Measurements from ENCODE around the gene WDR70.
"Not testable (repeated sequence)": the region's sequence is repeated elsewhere in the genome, so short reads cannot be mapped to it uniquely, and the experiment has no call there.

Gene WDR70

GRCh38 chr5:37379100-37379628 lies at the start of gene WDR70:
Gene WDR70, plus strand, starts transcription at chr5:37379318. Its CDS starts 50 bp downstream, at chr5:37379368.
- peak; percentile 74 for DNase-seq

- not testable (repeated sequence) for DNase-seq
These were observed 44.4 kb upstream of the WDR70 start for GRCh38 chr5:37334754-37335153.

DNA sequence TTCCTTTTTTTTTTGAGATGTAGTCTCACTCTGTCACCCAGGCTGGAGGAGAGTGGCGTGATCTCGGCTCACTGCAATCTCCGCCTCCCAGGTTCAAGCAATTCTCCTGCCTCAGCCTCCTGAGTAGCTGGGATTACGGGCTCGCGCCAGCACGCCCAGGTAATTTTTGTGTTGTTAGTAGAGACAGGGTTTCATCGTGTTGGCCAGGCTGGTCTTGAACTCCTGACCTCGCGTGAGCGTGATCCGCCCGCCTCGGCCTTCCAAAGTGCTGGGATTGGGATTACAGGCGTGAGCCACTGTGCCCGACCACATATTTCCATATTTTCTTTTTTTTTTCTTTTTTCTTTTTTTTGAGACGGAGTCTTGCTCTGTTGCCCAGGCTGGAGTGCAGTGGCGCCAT lies 36.4 kb upstream of the WDR70 start:
- DNase-seq, result not testable (repeated sequence)

DNA sequence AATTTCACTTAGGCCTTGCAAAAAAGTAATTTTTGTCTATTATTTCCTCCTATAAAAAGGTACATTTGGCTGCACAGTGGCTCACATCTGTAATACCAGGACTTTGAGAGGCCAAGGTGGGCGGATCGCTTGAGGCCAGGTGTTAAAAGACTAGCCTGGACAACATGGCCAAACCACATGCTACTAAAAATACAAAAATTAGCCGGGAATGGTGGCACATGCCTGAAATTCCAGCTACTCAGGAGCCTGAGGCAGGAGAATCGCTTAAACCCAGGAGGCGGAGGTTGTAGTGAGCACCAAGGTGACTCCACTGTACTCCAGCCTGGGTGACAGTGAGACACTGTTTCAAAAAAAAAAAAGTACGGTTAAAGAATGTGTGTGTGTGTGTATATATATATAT lies 24.0 kb upstream of the WDR70 start:
- no peak for DNase-seq

DNA sequence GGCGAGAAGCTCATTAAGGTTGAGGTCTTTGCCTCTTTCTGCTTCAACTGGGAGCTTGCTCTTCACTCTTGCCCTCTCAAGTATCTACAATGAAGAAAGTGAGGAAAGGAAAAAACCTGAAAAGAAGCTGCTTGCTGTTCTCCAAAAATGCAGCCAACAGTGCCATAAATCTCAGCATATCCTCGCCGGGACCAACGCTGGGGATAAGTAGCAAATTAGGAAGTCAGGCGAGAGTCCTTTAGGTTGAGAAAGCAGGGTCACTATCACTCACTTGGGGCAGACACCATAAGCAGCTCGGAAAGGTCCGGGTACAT lies 8.6 kb upstream of the WDR70 start:
- no peak for DNase-seq

DNA sequence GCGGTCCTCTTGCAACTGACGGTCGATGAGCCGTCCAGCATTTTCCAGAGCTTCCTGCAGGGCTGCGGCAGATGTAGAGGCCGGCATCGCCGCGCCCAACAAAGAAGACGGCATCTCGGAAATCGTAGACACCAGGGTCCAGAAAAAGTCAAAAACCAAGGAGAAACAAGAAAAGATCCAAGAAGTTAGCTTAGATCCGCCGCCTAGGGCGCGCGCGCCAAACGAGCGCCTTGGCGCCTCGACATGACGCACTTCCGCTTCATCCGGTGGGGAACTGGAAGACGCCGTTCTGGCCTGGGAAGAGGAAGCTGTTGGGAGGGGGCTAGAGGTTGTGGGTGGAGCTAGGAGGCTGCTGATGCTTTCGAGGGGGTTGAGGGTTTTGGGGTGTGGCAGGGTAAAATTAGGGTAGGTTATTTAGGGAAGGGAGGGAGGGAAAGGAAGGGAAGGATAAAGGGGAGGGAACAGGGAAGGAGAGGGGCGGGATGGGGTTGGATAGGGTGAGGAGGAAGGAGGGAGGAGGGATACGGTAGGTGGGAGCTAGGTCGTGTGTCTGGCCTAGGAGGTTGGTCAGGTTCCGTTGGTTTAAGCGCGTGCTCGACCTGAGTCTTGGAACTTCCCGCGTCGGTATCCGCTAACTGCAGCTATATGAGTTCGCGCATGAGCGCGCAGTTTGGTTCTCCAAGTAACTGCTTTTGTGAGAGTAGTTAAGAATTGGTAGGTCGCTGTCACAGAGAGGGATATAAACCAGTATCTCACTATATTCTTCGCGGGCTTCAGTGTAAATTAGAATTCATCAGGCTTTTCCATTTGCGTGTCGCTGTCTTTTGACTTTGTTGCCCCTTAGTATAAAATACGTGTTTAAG lies 8.0 kb upstream of the WDR70 start, which contains the start of gene NUP155:
Gene NUP155, minus strand, starts transcription at position 243 of the 863 bp plus-strand sequence. Its CDS starts 129 bp downstream, at position 114.
- DNase-seq, result peak; percentile 91

DNA sequence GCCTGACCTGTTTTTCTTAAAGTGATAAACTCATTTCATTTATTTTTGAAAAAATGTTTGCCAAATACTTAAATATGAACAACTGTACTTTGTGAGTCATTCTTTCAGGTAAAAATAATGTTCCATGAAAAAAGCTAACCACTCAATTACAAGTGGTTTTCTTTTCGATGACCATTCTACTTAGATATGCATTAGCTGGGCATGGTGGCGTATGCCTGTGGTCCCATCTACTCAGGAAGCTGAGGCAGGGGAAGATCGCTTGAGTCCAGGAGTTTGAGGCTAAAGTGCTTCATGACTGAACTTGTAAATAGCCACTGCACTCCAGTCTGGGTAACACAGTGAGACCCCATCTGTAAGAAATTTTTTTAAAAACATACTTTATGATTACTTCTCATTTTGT lies 4.0 kb upstream of the WDR70 start:
- no peak for DNase-seq

DNA sequence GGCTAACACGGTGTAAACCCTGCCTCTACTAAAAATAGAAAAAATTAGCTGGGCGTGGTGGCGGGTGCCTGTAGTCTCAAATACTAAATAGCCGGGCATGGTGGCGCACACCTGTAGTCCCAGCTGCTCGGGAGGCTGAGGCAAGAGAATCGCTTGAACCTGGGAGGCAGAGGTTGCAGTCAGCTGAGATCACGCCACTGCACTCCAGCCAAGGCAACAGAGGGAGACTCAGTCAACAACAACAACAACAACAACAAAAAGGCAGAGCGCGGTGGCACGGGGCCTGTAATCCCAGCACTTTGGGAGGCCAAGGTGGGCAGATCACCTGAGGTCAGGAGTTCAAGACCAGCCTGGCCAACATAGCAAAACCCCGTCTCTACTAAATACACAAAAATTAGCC lies 1.1 kb upstream of the WDR70 start:
- DNase-seq, result not testable (repeated sequence)

DNA sequence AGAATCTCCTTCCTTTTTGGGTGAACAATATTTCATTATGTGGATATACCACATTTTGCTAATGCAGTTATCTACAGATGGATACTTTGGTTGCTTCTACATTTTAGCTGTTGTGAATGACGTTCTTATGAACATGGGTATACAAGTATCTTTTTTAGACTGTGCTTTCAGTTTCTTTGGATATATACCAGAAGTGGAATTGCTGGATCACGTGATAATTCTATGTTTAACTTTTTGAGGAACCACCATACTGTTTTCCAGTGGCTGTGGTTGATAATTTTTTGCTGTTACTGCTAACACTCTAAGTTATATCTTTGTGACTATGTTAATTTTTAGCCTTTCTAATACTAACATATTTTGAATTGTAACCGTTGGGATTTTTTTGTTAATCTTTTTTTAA lies 12.5 kb downstream of the WDR70 start:
- DNase-seq, result no peak

GRCh38 chr5:37396352-37396751 lies 17.2 kb downstream of the WDR70 start:
- DNase-seq, result no peak

DNA sequence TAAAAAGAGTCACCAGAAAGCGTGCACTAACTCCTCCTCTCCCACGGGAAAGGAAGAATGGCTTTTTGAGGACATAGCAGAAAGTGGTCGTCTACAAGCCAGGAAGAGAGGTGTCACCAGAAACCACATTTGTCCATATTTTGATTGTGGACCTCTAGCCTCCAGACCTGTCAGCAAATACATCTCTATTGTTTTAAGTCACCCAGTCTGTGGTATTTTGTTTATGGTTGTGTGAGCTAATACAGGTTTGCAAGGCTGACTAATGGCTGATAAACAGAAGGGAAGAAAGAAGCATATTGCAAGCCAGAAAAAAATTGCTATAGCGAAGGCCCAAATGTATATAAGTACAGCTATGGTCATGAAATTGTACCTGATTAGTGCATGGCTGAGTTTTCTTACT lies 21.4 kb downstream of the WDR70 start:
- no peak for DNase-seq

GRCh38 chr5:37412515-37412914 lies 33.4 kb downstream of the WDR70 start:
- no peak for DNase-seq

DNA sequence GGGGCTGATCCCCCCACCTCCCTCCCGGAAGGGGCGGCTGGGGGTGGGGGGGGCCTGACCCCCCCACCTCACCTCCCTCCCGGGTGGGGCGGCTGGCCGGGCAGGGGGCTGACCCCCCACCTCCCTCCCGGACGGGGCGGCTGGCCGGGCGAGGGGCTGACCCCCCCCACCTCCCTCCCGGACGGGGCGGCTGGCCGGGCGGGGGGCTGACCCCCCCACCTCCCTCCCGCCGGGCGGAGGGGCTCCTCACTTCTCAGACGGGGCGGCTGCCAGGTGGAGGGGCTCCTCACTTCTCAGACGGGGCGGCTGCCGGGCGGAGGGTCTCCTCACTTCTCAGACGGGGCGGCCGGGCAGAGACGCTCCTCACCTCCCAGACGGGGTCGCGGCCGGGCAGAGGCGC lies 36.3 kb downstream of the WDR70 start:
- DNase-seq, result not testable (repeated sequence)

GRCh38 chr5:37417347-37417746 lies 38.2 kb downstream of the WDR70 start:
- no peak for DNase-seq

- no peak for DNase-seq
These were observed 45.3 kb downstream of the WDR70 start for GRCh38 chr5:37424441-37424840.

- DNase-seq, result no peak
These were observed 48.9 kb downstream of the WDR70 start for GRCh38 chr5:37428044-37428443.

DNA sequence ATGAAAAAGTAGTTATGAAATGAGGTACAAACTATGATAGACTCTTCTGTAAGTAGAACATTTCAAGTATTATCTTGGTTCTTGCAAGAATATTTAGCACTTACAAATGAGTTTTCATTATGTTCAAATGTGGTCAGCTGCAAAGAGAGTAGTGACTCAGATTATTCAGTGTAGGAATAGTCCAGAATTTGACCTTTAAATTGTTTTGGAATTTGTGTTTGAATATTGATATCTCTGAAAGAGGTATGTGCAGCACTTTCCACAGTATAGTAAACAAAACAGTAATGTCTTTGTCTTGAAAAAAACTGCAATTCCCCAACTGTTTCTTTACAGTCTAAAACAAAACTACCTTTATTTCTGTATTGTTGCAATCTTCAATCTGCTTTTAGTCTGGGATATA lies 56.1 kb downstream of the WDR70 start:
- no peak for DNase-seq

- DNase-seq, result no peak
These were observed 57.2 kb downstream of the WDR70 start for GRCh38 chr5:37436146-37436934.

DNA sequence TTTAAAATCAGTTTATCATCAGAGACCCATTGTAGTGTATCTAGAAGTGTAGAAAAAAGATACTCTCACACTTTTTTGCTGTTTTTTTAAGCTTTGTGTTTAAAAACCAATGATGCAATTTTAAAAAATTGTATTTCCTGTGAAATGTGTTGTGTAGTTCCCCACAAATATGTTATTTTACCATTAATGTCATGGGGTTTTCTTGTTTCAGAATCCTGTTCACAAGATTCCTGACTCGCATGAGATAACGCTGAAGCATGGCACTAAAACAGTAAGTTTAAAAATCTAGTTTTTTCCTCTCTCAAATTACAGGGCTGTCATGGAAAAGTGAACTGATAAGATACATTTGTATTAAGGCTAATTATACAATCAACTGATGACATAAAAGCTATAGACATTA lies 58.6 kb downstream of the WDR70 start:
- DNase-seq, result no peak

DNA sequence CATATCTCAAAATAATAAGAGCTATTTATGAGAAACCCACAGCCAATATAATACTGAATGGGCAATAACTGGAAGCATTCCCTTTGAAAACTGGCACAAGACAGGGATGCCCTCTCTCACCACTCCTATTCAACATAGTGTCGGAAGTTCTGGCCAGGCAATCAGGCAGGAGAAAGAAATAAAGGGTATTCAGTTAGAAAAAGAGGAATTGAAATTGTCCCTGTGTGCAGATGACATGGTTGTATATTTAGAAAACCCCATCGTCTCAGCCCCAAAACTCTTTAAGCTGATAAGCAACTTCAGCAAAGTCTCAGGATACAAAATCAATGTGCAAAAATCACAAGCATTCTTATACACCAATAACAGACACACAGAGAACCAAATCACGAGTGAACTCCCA lies 66.7 kb downstream of the WDR70 start:
- DNase-seq, result not testable (repeated sequence)

GRCh38 chr5:37448941-37449340 lies 69.8 kb downstream of the WDR70 start:
- DNase-seq, result no peak

DNA sequence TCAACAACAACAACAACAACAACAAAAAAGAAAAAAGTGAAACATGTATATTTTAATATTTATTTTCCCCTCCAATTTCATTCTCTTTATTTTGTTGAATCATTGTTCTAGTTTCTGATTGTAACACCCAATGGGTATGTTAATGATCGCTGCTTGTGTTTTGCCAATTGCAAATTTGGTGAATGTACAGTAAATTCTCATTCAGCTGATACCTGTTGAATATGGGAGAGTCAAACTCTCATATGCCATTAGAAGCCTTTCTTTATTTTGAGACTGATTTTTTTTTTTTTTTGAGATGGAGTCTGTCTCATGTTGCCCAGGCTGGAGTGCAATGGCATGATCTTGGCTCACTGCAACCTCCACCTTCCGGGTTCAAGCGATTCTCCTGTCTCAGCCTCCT lies 72.9 kb downstream of the WDR70 start:
- DNase-seq, result not testable (repeated sequence)

GRCh38 chr5:37453252-37453651 lies 74.1 kb downstream of the WDR70 start:
- DNase-seq, result not testable (repeated sequence)

Measured in NCI-H1092 (cell line).